Skeletal muscle satellite cell (primary cell): ENCODE measurements around the gene OBSL1.

Experiments
- H3K27me3 ChIP-seq: 2 replicates; pipeline ENCODE4 v1.7.0; 2013; ENCODE audit warnings: low read length; ENCODE audit not compliant: control insufficient read depth, insufficient read depth
- H3K36me3 ChIP-seq: 2 replicates; pipeline ENCODE4 v1.7.0; 2013; ENCODE audit warnings: mild to moderate bottlenecking, control low read depth, low read length; ENCODE audit not compliant: insufficient read depth
- H3K4me1 ChIP-seq: 2 replicates; pipeline ENCODE4 v1.7.0; 2013; ENCODE audit warnings: low read length; ENCODE audit not compliant: control insufficient read depth, insufficient read depth
- H3K4me2 ChIP-seq: 2 replicates; pipeline ENCODE4 v1.7.0; 2013; ENCODE audit warnings: mild to moderate bottlenecking, low read length
- H3K4me3 ChIP-seq: 2 replicates; pipeline ENCODE4 v1.7.0; 2013; ENCODE audit warnings: low read length
- H3K9ac ChIP-seq: 2 replicates; pipeline ENCODE4 v1.7.0; 2013; ENCODE audit warnings: mild to moderate bottlenecking, low read depth, low read length, moderate library complexity
- H3K9me3 ChIP-seq: replicated peaks from 2 replicates; pipeline ENCODE4 v1.7.0; 2013; ENCODE audit warnings: mild to moderate bottlenecking, control low read depth, low read length

OBSL1 gene

DNA sequence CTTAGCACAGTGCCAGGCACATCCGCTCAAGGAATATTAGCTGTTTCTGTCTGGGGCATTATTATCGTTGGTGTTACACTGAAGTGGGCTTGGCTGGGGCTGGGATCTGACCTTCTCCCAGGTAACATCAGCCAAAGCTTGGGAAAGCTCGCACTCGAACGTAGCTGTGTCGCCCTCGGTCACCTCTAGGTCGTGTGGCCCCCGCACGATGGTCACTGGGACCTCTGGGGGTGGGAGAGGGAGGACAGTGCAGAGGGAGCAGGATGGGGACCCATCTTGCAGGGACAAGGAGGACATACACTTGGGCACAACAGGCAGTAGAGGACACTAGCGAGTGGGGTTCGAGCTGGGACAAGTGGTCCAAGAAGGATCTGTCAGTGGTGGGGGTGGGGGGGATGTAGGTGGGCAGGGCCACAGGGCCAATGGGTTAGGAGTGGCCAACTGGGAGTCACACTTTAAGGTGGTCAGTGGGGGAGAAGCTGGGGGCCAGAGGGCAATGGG, 17.8 kb downstream of the OBSL1 start:
- H3K27me3 ChIP-seq, result no peaks in the 10 kb centered on the region
- no peak overlapping the region for H3K4me3 ChIP-seq
- H3K4me1 ChIP-seq, result peaks cover 18% of the 10 kb centered on the region
- no peak overlapping the region for H3K9ac ChIP-seq
- H3K36me3 ChIP-seq, result no peaks in the 10 kb centered on the region
- no peaks in the 10 kb centered on the region for H3K9me3 ChIP-seq
- no peak overlapping the region for H3K4me2 ChIP-seq

- Histone ChIP-seq H3K4me2 (peak overlapping the region; percentile 94), H3K9ac (peak overlapping the region; percentile 19), H3K36me3 (no peaks in the 10 kb centered on the region), H3K4me3 (peak overlapping the region; percentile 88), H3K9me3 (no peaks in the 10 kb centered on the region), H3K27me3 (no peaks in the 10 kb centered on the region), H3K4me1 (peaks cover 18% of the 10 kb centered on the region)
These were observed 18.2 kb downstream of the OBSL1 start for GRCh38 chr2:219553168-219553417.

- peak overlapping the region; percentile 88 for H3K4me3 ChIP-seq
- H3K4me1 ChIP-seq, result peaks cover 18% of the 10 kb centered on the region
- no peaks in the 10 kb centered on the region for H3K27me3 ChIP-seq
- peak overlapping the region; percentile 53 for H3K9ac ChIP-seq
- H3K9me3 ChIP-seq, result no peaks in the 10 kb centered on the region
- no peaks in the 10 kb centered on the region for H3K36me3 ChIP-seq
- peak overlapping the region; percentile 94 for H3K4me2 ChIP-seq
These were observed 18.8 kb downstream of the OBSL1 start for GRCh38 chr2:219552382-219553167.

GRCh38 chr2:219551441-219552381, 19.6 kb downstream of the OBSL1 start:
- Histone ChIP-seq H3K4me1 (peaks cover 18% of the 10 kb centered on the region), H3K27me3 (no peaks in the 10 kb centered on the region), H3K4me2 (peak overlapping the region; percentile 94), H3K36me3 (no peaks in the 10 kb centered on the region), H3K9me3 (no peaks in the 10 kb centered on the region), H3K4me3 (peak overlapping the region; percentile 88), H3K9ac (peak overlapping the region; percentile 50)

- Histone ChIP-seq H3K27me3 (no peaks in the 10 kb centered on the region), H3K4me3 (no peak overlapping the region), H3K36me3 (no peaks in the 10 kb centered on the region), H3K9ac (no peak overlapping the region), H3K4me1 (peaks cover 18% of the 10 kb centered on the region), H3K9me3 (no peaks in the 10 kb centered on the region), H3K4me2 (no peak overlapping the region)
These were observed 21.7 kb downstream of the OBSL1 start for GRCh38 chr2:219549619-219550018.

DNA sequence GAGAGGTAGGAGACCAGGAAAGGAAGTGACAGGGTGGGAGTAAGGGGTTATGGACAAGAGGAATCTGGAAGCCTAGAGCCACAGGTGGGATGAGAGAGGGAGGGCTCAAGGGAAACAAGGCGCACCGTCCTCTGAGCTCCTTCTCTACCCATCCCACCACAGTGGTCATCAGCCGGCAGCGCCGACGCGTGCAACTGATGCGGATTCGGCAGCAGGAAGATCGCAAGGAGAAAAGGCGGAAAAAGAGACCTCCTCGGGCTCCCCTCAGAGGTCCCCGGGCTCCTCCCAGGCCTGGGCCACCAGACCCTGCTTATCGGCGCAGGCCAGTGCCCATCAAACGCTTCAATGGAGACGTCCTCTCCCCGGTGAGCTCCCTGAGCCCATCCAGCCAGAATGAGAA, 22.3 kb downstream of the OBSL1 start:
- Histone ChIP-seq H3K4me3 (no peak overlapping the region), H3K36me3 (no peaks in the 10 kb centered on the region), H3K4me2 (no peak overlapping the region), H3K27me3 (no peaks in the 10 kb centered on the region), H3K4me1 (peaks cover 19% of the 10 kb centered on the region), H3K9me3 (no peaks in the 10 kb centered on the region), H3K9ac (no peak overlapping the region)

DNA sequence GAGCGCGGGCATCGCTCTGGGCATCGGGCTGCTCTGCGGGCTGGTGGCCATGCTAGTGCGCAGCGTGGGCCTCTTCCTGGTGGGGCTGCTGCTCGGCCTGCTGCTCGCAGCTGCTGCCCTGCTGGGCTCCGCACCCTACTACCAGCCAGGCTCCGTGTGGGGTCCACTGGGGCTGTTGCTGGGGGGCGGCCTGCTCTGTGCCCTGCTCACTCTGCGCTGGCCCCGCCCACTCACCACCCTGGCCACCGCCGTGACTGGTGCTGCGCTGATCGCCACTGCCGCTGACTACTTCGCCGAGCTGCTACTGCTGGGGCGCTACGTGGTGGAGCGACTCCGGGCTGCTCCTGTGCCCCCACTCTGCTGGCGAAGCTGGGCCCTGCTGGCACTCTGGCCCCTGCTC, 23.7 kb downstream of the OBSL1 start:
- peaks cover 15% of the 10 kb centered on the region for H3K4me1 ChIP-seq
- H3K9me3 ChIP-seq, result no peaks in the 10 kb centered on the region
- H3K36me3 ChIP-seq, result no peaks in the 10 kb centered on the region
- no peak overlapping the region for H3K4me3 ChIP-seq
- no peak overlapping the region for H3K4me2 ChIP-seq
- H3K27me3 ChIP-seq, result no peaks in the 10 kb centered on the region
- H3K9ac ChIP-seq, result no peak overlapping the region

GRCh38 chr2:219545943-219546352, 25.4 kb downstream of the OBSL1 start:
- Histone ChIP-seq H3K4me2 (no peak overlapping the region), H3K36me3 (peaks cover 8% of the 10 kb centered on the region), H3K27me3 (no peaks in the 10 kb centered on the region), H3K4me3 (no peak overlapping the region), H3K9me3 (no peaks in the 10 kb centered on the region), H3K9ac (no peak overlapping the region), H3K4me1 (peaks cover 17% of the 10 kb centered on the region)

- peaks cover 13% of the 10 kb centered on the region for H3K36me3 ChIP-seq
- H3K9me3 ChIP-seq, result no peaks in the 10 kb centered on the region
- H3K4me1 ChIP-seq, result peaks cover 17% of the 10 kb centered on the region
- no peak overlapping the region for H3K9ac ChIP-seq
- H3K4me3 ChIP-seq, result no peak overlapping the region
- H3K4me2 ChIP-seq, result no peak overlapping the region
- H3K27me3 ChIP-seq, result no peaks in the 10 kb centered on the region
These were observed 25.9 kb downstream of the OBSL1 start for GRCh38 chr2:219545295-219545942.

DNA sequence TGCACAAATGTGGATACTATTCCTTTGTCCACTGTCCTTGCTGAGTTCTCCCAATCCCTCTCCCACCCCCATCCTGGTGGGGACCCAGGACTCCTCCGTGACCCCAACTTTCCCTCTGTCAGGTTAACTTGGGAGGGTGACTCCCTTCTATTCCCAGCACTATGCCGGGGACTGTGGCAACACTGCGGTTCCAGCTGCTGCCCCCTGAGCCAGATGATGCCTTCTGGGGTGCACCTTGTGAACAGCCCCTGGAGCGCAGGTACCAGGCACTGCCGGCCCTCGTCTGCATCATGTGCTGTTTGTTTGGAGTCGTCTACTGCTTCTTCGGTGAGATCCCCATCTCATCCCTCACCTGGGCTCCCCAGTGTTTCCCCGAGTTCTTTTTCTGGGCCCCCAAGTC, 26.8 kb downstream of the OBSL1 start:
- Histone ChIP-seq H3K9ac (no peak overlapping the region), H3K4me3 (peak overlapping the region; percentile 95), H3K36me3 (peaks cover 21% of the 10 kb centered on the region), H3K9me3 (no peaks in the 10 kb centered on the region), H3K4me2 (peak overlapping the region; percentile 97), H3K4me1 (peaks cover 17% of the 10 kb centered on the region), H3K27me3 (no peaks in the 10 kb centered on the region)

GRCh38 chr2:219543596-219544358, 27.6 kb downstream of the OBSL1 start, which contains the start of the genes CHPF and TMEM198:
Gene CHPF, minus strand, starts transcription at chr2:219543809. Its CDS starts 271 bp downstream, at chr2:219543538.
Gene TMEM198, plus strand, starts transcription at chr2:219544028. Its CDS starts 700 bp downstream, at chr2:219544728.
- H3K27me3 ChIP-seq, result no peaks in the 10 kb centered on the region

More at GRCh38 chr2:219543596-219544358, 27.6 kb downstream of the OBSL1 start, which contains the start of the genes CHPF and TMEM198:
- Histone ChIP-seq H3K4me3 (peak within 1 kb of the TSS; percentile 95), H3K36me3 (peaks cover 26% of the 10 kb centered on the region), H3K9me3 (no peaks in the 10 kb centered on the region), H3K4me2 (peak within 1 kb of the TSS; percentile 97), H3K9ac (peak within 1 kb of the TSS; percentile 95), H3K4me1 (peaks cover 17% of the 10 kb centered on the region)
